GM18909 (cell line): Measurements from ENCODE around the gene FECH.
"Not testable (repeated sequence)": the region's sequence is repeated elsewhere in the genome, so short reads cannot be mapped to it uniquely, and the experiment has no call there.

Source experiments
- ATAC-seq: cut with Tn5 transposase; IDR thresholded peaks from one replicate; pipeline ENCODE4 v1.9.1; 2021; ENCODE audit warnings: mild to moderate bottlenecking; ENCODE audit not compliant: unreplicated experiment, poor library complexity

FECH gene

GRCh38 chr18:57533868-57534510, 52.5 kb downstream of the FECH start:
- ATAC-seq = no peak

- ATAC-seq = no peak
These were observed 53.3 kb downstream of the FECH start for GRCh38 chr18:57533006-57533867.

GRCh38 chr18:57529151-57529550, 57.4 kb downstream of the FECH start:
- ATAC-seq = no peak

- no peak for ATAC-seq
These were observed 58.8 kb downstream of the FECH start for GRCh38 chr18:57527556-57528229.

GRCh38 chr18:57523171-57523956, 63.1 kb downstream of the FECH start:
- peak; percentile 59 for ATAC-seq

GRCh38 chr18:57522348-57522747, 64.2 kb downstream of the FECH start:
- not testable (repeated sequence) for ATAC-seq

GRCh38 chr18:57519668-57520424, 66.7 kb downstream of the FECH start:
- no peak for ATAC-seq

GRCh38 chr18:57518533-57518932, 68.0 kb downstream of the FECH start:
- no peak for ATAC-seq

GRCh38 chr18:57516056-57516455, 70.4 kb downstream of the FECH start:
- no peak for ATAC-seq

GRCh38 chr18:57505231-57505630, 81.3 kb downstream of the FECH start:
- no peak for ATAC-seq

GRCh38 chr18:57502624-57503023, 83.9 kb downstream of the FECH start:
- ATAC-seq = no peak

- ATAC-seq = no peak
These were observed 87.7 kb downstream of the FECH start for GRCh38 chr18:57498682-57499256.
